GM18498 (cell line): Measurements from ENCODE around the gene CDH4.

Experiments used
- ATAC-seq: cut with Tn5 transposase; IDR thresholded peaks from one replicate; pipeline ENCODE4 v1.9.1; 2021; ENCODE audit warnings: mild to moderate bottlenecking, moderate library complexity; ENCODE audit not compliant: unreplicated experiment

Gene CDH4

GRCh38 chr20:61300293-61300692, 48.2 kb downstream of the CDH4 start:
- ATAC-seq, result no peak

- ATAC-seq, result no peak
Observed at GRCh38 chr20:61300709-61301108, 48.6 kb downstream of the CDH4 start.

- ATAC-seq, result no peak
Observed at GRCh38 chr20:61301711-61302525, 49.9 kb downstream of the CDH4 start.

GRCh38 chr20:61303217-61303616, 51.2 kb downstream of the CDH4 start:
- ATAC-seq, result no peak

- no peak for ATAC-seq
Observed at GRCh38 chr20:61303675-61304074, 51.6 kb downstream of the CDH4 start.

- no peak for ATAC-seq
Observed at GRCh38 chr20:61304750-61305149, 52.7 kb downstream of the CDH4 start.

GRCh38 chr20:61306937-61307475, 54.9 kb downstream of the CDH4 start:
- ATAC-seq, result no peak

- no peak for ATAC-seq
Observed at GRCh38 chr20:61307686-61308476, 55.8 kb downstream of the CDH4 start.

- ATAC-seq, result no peak
Observed at GRCh38 chr20:61308477-61308774, 56.4 kb downstream of the CDH4 start.

GRCh38 chr20:61310954-61311353, 58.9 kb downstream of the CDH4 start:
- no peak for ATAC-seq

GRCh38 chr20:61311656-61312387, 59.8 kb downstream of the CDH4 start:
- no peak for ATAC-seq

- ATAC-seq, result no peak
Observed at GRCh38 chr20:61312925-61313324, 60.9 kb downstream of the CDH4 start.

- no peak for ATAC-seq
Observed at GRCh38 chr20:61313396-61313795, 61.3 kb downstream of the CDH4 start.

GRCh38 chr20:61314326-61315010, 62.4 kb downstream of the CDH4 start:
- ATAC-seq, result no peak

GRCh38 chr20:61315319-61315718, 63.3 kb downstream of the CDH4 start:
- ATAC-seq, result no peak

GRCh38 chr20:61316346-61316745, 64.3 kb downstream of the CDH4 start:
- no peak for ATAC-seq

- no peak for ATAC-seq
Observed at GRCh38 chr20:61317966-61318530, 66.0 kb downstream of the CDH4 start.

- ATAC-seq, result no peak
Observed at GRCh38 chr20:61320691-61321425, 68.8 kb downstream of the CDH4 start.

GRCh38 chr20:61321481-61321880, 69.4 kb downstream of the CDH4 start:
- no peak for ATAC-seq
